ENCODE measurements around the gene VSTM4.

- TF ChIP-seq CTCF (IDR thresholded peaks at IDR 0.05 in 4 of 5, conservative IDR thresholded peaks at IDR 0.05 in 1 of 5) (no peak), POLR2A (IDR thresholded peaks at IDR 0.05) (no peak)
These were observed 93.6 kb downstream of the VSTM4 start for GRCh38 chr10:49021685-49022084.
